Measurements from ENCODE around the gene MPZL1.
"Not testable (repeated sequence)": the region's sequence is repeated elsewhere in the genome, so short reads cannot be mapped to it uniquely, and the experiment has no call there.

MPZL1 gene

DNA sequence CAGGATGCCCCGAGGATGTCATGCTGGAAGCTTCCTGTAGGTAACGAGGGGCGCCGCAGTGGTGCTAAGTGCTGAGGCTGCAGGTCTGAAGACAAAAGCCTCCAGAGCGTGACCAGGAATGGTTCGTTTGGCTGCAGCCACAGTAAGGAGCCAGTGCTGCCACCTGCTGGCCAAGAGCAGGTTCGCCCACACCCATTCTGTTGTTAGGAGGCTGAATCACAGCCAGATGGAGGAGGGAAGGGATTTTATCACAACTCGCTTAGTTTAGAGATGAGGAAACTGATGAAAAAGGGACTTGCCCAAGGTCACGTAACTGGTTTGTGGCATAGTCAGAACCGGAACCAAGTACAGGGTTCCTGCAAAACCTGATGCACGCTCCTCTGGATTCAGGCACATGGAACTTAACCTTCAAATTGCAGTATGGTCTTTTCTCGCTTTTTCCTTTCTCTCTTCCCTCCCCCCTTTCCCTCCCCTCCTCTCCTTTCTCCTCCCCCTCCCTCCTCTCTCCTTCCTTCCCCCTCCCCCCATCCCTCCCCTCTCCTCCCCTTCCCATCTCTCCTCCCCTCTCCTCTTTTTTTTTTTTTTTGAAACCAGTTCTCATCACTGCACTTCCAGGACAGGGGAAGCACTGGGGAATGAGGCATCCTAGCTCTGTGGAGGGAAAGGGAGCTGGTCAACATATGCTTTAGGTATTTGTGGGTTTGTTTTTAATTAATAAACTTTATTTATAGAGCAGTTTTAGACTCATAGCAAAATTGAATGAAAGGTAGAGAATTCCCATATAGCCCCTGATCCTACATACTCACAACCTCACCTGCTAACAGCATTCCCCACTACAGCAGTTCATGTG lies 81.8 kb downstream of the MPZL1 start:
- Histone ChIP-seq H3K9me3 (ENCODE audit: control insufficient read depth, low read length) (no peaks in the 10 kb centered on the region), H3K27me3 (replicated peaks; ENCODE audit: control insufficient read depth, insufficient read depth, low read length, poor library complexity, severe bottlenecking) (no peaks in the 10 kb centered on the region), H3K4me1 (ENCODE audit: control insufficient read depth, insufficient read depth, low read length, poor library complexity, severe bottlenecking) (peaks cover 7% of the 10 kb centered on the region), H3K27ac (ENCODE audit: insufficient read depth, low read length, poor library complexity, severe bottlenecking) (peak overlapping the region; percentile 1), H3K4me3 (ENCODE audit: insufficient read depth, low read depth, low read length, poor library complexity, severe bottlenecking) (no peak overlapping the region), H3K36me3 (ENCODE audit: control insufficient read depth, insufficient read depth, low read length) (no peaks in the 10 kb centered on the region)
- peak; percentile 58 to 69 (median 59) for DNase-seq

DNA sequence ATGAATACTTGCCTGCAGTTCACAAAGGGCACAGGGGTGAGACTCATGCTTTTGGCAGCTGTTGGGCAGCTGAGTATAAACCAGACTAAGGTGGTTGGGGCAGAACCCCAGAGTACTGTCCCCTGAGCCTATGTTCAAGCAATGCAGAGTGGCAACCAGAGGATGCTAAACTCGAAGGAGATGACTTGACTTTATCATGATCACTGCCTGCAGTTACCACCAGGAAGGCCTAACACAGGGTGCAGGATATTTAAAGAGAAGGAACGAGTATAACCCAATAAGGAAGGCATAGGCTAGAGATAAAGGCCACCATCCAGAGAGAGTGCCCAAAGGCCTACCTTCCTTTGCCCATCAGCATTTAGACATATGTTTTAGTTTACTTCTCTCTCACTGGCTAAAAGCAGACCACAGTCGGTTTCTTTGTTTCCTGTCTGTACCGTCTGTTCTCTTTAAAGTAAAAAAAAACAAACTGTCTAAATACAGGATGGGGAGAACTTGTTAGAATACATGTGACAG lies 83.3 kb downstream of the MPZL1 start:
- Histone ChIP-seq H3K4me3 (ENCODE audit: insufficient read depth, low read depth, low read length, poor library complexity, severe bottlenecking) (no peak overlapping the region), H3K27me3 (replicated peaks; ENCODE audit: control insufficient read depth, insufficient read depth, low read length, poor library complexity, severe bottlenecking) (no peaks in the 10 kb centered on the region), H3K9me3 (ENCODE audit: control insufficient read depth, low read length) (no peaks in the 10 kb centered on the region), H3K27ac (ENCODE audit: insufficient read depth, low read length, poor library complexity, severe bottlenecking) (peak overlapping the region; percentile 34), H3K4me1 (ENCODE audit: control insufficient read depth, insufficient read depth, low read length, poor library complexity, severe bottlenecking) (peaks cover 7% of the 10 kb centered on the region), H3K36me3 (ENCODE audit: control insufficient read depth, insufficient read depth, low read length) (no peaks in the 10 kb centered on the region)
- no peak for DNase-seq

DNA sequence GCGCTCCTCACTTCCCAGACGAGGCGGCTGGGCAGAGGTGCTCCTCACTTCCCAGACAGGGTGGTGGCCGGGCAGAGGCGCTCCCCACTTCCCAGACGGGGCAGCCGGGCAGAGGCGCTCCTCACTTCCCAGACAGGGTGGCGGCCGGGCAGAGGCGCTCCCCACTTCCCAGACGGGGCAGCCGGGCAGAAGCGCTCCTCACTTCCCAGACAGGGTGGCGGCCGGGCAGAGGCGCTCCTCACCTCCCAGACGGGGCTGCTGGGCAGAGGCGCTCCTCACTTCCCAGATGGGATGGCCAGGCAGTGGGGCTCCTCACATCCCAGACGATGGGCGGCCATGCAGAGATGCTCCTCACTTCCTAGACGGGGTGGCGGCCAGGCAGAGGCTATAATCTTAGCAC lies 84.5 kb downstream of the MPZL1 start:
- H3K4me3 ChIP-seq (ENCODE audit: insufficient read depth, low read depth, low read length, poor library complexity, severe bottlenecking); DNase-seq; H3K27me3 ChIP-seq (replicated peaks; ENCODE audit: control insufficient read depth, insufficient read depth, low read length, poor library complexity, severe bottlenecking); H3K36me3 ChIP-seq (ENCODE audit: control insufficient read depth, insufficient read depth, low read length); H3K9me3 ChIP-seq (ENCODE audit: control insufficient read depth, low read length); H3K27ac ChIP-seq (ENCODE audit: insufficient read depth, low read length, poor library complexity, severe bottlenecking); H3K4me1 ChIP-seq (ENCODE audit: control insufficient read depth, insufficient read depth, low read length, poor library complexity, severe bottlenecking): not testable (repeated sequence)

DNA sequence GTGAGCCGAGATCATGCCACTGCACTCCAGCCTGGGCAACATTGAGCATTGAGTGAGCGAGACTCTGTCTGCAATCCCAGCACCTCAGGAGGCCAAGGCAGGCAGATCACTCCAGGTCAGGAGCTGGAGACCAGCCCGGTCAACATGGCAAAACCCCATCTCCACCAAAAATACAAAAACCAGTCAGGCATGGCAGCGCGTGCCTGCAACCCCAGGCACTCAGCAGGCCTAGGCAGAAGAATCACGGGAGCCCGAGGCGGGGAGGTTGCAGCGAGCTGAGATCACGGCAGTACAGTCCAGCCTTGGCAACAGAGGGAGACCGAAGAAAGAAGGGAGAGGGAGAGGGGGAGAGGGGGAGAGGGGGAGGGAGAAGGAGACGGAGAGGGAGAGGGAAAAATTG lies 84.9 kb downstream of the MPZL1 start:
- H3K27ac ChIP-seq (ENCODE audit: insufficient read depth, low read length, poor library complexity, severe bottlenecking); H3K4me3 ChIP-seq (ENCODE audit: insufficient read depth, low read depth, low read length, poor library complexity, severe bottlenecking); H3K9me3 ChIP-seq (ENCODE audit: control insufficient read depth, low read length); H3K36me3 ChIP-seq (ENCODE audit: control insufficient read depth, insufficient read depth, low read length); H3K27me3 ChIP-seq (replicated peaks; ENCODE audit: control insufficient read depth, insufficient read depth, low read length, poor library complexity, severe bottlenecking); H3K4me1 ChIP-seq (ENCODE audit: control insufficient read depth, insufficient read depth, low read length, poor library complexity, severe bottlenecking); DNase-seq: not testable (repeated sequence)

DNA sequence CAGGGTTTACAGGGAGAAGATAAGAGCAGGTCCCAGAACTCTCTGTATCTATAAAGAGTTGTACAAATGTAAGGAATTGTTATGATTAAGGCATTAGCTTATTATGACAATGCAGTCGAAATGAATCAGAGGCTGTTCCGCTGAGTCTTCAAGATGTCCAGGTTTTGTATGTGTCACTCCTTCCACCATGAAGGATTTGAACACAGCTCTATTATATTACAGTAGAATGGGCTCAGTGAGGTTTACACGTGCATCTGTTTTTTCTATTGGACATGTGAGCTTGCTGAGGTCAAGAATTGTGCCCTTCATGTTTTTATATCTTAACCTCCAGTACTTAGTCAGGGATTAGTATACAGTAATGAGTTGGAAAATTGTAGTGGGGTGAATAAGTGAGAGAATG lies 86.3 kb downstream of the MPZL1 start:
- Histone ChIP-seq H3K27ac (ENCODE audit: insufficient read depth, low read length, poor library complexity, severe bottlenecking) (no peak overlapping the region), H3K9me3 (ENCODE audit: control insufficient read depth, low read length) (no peaks in the 10 kb centered on the region), H3K36me3 (ENCODE audit: control insufficient read depth, insufficient read depth, low read length) (no peaks in the 10 kb centered on the region), H3K27me3 (replicated peaks; ENCODE audit: control insufficient read depth, insufficient read depth, low read length, poor library complexity, severe bottlenecking) (no peaks in the 10 kb centered on the region), H3K4me3 (ENCODE audit: insufficient read depth, low read depth, low read length, poor library complexity, severe bottlenecking) (no peak overlapping the region), H3K4me1 (ENCODE audit: control insufficient read depth, insufficient read depth, low read length, poor library complexity, severe bottlenecking) (peaks cover 7% of the 10 kb centered on the region)
- no peak for DNase-seq

DNA sequence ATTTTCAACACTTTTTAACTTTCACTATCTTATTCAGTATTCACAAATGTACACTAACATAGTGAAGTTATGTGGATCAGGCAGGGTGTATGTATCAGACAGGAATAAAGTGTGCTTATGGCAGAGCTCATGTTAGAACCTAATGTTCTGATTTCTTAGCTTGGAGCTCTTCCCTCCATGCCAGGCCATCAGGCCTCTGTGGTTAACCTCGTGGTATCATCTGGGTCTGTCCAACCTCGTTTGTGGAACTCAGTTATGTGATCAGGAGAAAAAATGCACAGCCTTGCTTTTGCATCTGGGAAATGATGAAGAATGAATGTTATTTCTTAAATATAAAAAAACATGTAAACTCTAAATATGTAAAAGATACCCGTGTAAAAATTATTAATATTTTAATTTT lies 86.9 kb downstream of the MPZL1 start:
- Histone ChIP-seq H3K9me3 (ENCODE audit: control insufficient read depth, low read length) (no peaks in the 10 kb centered on the region), H3K4me1 (ENCODE audit: control insufficient read depth, insufficient read depth, low read length, poor library complexity, severe bottlenecking) (peaks cover 7% of the 10 kb centered on the region), H3K4me3 (ENCODE audit: insufficient read depth, low read depth, low read length, poor library complexity, severe bottlenecking) (no peak overlapping the region), H3K27me3 (replicated peaks; ENCODE audit: control insufficient read depth, insufficient read depth, low read length, poor library complexity, severe bottlenecking) (no peaks in the 10 kb centered on the region), H3K36me3 (ENCODE audit: control insufficient read depth, insufficient read depth, low read length) (no peaks in the 10 kb centered on the region), H3K27ac (ENCODE audit: insufficient read depth, low read length, poor library complexity, severe bottlenecking) (no peak overlapping the region)
- DNase-seq: no peak

DNA sequence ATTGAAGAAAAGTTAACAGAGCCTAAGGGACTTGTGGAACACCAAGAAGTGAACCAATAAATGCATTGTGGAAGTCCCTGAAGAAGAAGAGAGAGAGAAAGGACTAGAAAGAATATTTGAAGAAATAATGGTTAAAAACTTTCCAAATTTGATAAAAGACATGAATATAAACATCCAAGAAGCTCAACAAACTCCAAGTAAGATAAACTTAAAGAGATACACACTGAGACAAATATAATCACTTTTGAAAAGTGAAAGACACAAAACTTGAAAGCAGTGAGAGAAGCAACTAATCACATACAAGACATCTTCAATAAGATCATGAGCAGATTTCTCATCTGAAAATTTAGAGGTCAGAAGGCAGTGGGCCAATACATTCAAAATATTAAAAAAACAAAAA lies 91.2 kb downstream of the MPZL1 start:
- H3K27me3 ChIP-seq (replicated peaks; ENCODE audit: control insufficient read depth, insufficient read depth, low read length, poor library complexity, severe bottlenecking): no peaks in the 10 kb centered on the region
- DNase-seq: no peak

DNA sequence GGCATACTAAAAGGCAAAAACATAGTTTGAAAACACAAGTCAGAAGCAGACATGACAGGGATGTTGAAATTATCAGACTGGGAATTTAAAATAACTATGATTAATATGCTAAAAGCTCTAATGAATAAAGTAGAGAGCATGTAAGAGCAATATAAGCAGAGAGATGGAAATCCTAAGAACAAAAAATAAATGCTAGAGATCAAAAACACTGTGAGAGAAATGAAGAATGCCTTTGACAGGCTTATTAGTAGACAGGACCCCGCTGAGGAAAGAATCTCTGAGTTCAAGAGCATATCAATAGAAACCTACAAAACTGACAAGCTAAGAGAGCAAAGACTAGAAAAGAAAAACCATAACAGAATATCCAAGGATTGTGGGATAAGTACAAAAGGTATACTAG lies 93.9 kb downstream of the MPZL1 start:
- Histone ChIP-seq H3K9me3 (ENCODE audit: control insufficient read depth, low read length) (no peaks in the 10 kb centered on the region), H3K36me3 (ENCODE audit: control insufficient read depth, insufficient read depth, low read length) (no peaks in the 10 kb centered on the region), H3K4me3 (ENCODE audit: insufficient read depth, low read depth, low read length, poor library complexity, severe bottlenecking) (no peak overlapping the region), H3K27me3 (replicated peaks; ENCODE audit: control insufficient read depth, insufficient read depth, low read length, poor library complexity, severe bottlenecking) (no peaks in the 10 kb centered on the region), H3K27ac (ENCODE audit: insufficient read depth, low read length, poor library complexity, severe bottlenecking) (no peak overlapping the region), H3K4me1 (ENCODE audit: control insufficient read depth, insufficient read depth, low read length, poor library complexity, severe bottlenecking) (peaks cover 5% of the 10 kb centered on the region)
- DNase-seq: no peak

More for the DNA sequence above, 91.2 kb downstream of the MPZL1 start:
- Histone ChIP-seq H3K27ac (ENCODE audit: insufficient read depth, low read length, poor library complexity, severe bottlenecking) (no peak overlapping the region), H3K36me3 (ENCODE audit: control insufficient read depth, insufficient read depth, low read length) (no peaks in the 10 kb centered on the region), H3K4me1 (ENCODE audit: control insufficient read depth, insufficient read depth, low read length, poor library complexity, severe bottlenecking) (no peaks in the 10 kb centered on the region), H3K4me3 (ENCODE audit: insufficient read depth, low read depth, low read length, poor library complexity, severe bottlenecking) (no peak overlapping the region), H3K9me3 (ENCODE audit: control insufficient read depth, low read length) (no peaks in the 10 kb centered on the region)

DNA sequence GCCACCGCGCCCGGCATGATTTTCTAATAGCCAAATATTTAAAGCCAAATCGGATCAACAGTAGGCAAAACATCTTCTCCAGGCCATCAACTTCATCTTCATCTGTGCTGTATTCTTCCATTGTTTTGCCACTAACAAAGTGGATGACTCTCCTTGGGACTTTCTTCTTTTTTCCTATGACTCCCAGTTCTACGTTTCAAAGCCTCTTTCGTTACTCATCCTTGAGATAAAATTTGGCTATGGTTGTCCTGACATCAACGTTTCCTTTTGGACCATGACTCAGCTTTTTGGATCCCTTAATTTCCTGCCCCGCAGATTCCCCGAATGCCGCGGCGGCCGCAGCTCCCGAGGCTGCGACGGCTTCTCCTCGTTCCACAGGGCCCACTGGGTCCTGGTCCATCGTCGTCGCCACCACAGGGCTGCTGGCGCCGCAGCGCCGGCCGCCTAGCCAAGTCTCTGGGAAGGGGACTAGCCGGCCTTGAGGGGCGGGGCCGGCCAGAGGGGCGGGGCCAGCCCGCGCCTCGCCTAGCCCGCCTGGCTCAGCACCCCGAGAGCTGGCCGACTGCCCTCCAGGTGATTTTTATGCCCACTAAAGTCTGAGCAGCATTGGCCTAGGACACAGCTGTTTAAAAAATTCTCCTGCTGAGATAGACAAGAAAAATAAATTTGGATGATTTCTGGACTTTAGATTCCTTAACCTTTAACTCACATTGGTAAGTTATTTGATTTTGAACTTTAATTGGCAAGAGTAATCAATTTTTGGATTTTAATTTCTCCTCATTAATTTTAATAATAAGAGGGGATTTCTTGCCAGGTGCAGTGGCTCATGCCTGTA lies 98.3 kb downstream of the MPZL1 start:
- H3K4me1 ChIP-seq (ENCODE audit: control insufficient read depth, insufficient read depth, low read length, poor library complexity, severe bottlenecking): peaks cover 5% of the 10 kb centered on the region
- no peak overlapping the region for H3K27ac ChIP-seq (ENCODE audit: insufficient read depth, low read length, poor library complexity, severe bottlenecking)
- H3K9me3 ChIP-seq (ENCODE audit: control insufficient read depth, low read length): no peaks in the 10 kb centered on the region
- H3K4me3 ChIP-seq (ENCODE audit: insufficient read depth, low read depth, low read length, poor library complexity, severe bottlenecking): peak overlapping the region; percentile 39
- no peak for DNase-seq
- no peaks in the 10 kb centered on the region for H3K36me3 ChIP-seq (ENCODE audit: control insufficient read depth, insufficient read depth, low read length)
- no peaks in the 10 kb centered on the region for H3K27me3 ChIP-seq (replicated peaks; ENCODE audit: control insufficient read depth, insufficient read depth, low read length, poor library complexity, severe bottlenecking)
